ENCODE measurements around the gene DDX6. TPM values are rescaled to one million over a fixed set of nuclear protein-coding genes. Genes with fewer than 3 reads are reported as not detected.

The DDX6 gene
- total RNA-seq, 1 experiment from 2014 or later = 84.3 TPM

DNA sequence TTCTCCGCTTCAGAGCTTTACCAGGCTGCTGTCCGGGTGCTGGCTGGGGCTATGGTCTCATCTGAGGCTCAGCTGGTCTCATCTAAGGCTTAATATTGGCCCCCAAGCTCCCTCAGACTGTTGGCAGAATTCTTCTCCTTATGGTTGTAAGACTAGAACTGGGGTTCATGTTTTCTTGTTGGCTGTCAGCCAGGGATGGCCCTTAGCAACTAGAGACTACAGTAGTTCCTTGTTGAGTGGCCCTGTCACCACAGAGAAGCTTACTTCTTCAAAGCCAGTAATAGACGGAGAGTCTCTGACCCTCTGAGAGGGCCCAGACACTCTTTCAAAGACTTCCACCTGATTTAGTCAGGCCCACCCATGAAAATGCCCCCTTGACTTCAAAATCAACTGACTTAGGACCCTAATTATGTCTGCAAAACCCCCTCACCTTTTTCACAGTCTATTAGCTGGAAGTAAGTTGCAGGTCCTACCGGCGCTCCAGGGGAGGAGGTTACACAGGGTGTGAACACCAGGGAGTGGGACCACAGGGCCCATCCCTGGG lies 87.3 kb downstream of the DDX6 start:
- Mint-ChIP-seq H3K4me3 (ENCODE audit: low read depth, unreplicated experiment) (no peak overlapping the region), H3K9me3 (ENCODE audit: low read depth, unreplicated experiment) (no peaks in the 10 kb centered on the region), H3K36me3 (ENCODE audit: insufficient read depth, unreplicated experiment) (no peaks in the 10 kb centered on the region), H3K27me3 (ENCODE audit: unreplicated experiment) (peaks cover 25% of the 10 kb centered on the region), H3K4me1 (ENCODE audit: low read depth, unreplicated experiment) (no peaks in the 10 kb centered on the region), H3K27ac (ENCODE audit: unreplicated experiment) (no peak overlapping the region)
- no TSS peak for BruUV-seq (replicated peaks)
- no peak for DNase-seq
- intact Hi-C loops (cut with micrococcal nuclease; ENCODE audit: unreplicated experiment) = no loop called here
- TF ChIP-seq, protein P1, sequence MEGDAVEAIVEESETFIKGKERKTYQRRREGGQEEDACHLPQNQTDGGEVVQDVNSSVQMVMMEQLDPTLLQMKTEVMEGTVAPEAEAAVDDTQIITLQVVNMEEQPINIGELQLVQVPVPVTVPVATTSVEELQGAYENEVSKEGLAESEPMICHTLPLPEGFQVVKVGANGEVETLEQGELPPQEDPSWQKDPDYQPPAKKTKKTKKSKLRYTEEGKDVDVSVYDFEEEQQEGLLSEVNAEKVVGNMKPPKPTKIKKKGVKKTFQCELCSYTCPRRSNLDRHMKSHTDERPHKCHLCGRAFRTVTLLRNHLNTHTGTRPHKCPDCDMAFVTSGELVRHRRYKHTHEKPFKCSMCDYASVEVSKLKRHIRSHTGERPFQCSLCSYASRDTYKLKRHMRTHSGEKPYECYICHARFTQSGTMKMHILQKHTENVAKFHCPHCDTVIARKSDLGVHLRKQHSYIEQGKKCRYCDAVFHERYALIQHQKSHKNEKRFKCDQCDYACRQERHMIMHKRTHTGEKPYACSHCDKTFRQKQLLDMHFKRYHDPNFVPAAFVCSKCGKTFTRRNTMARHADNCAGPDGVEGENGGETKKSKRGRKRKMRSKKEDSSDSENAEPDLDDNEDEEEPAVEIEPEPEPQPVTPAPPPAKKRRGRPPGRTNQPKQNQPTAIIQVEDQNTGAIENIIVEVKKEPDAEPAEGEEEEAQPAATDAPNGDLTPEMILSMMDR (IDR thresholded peaks at IDR 0.05; ENCODE audit: unreplicated experiment) = no peak
- CTCF ChIA-PET = no interaction called here

DNA sequence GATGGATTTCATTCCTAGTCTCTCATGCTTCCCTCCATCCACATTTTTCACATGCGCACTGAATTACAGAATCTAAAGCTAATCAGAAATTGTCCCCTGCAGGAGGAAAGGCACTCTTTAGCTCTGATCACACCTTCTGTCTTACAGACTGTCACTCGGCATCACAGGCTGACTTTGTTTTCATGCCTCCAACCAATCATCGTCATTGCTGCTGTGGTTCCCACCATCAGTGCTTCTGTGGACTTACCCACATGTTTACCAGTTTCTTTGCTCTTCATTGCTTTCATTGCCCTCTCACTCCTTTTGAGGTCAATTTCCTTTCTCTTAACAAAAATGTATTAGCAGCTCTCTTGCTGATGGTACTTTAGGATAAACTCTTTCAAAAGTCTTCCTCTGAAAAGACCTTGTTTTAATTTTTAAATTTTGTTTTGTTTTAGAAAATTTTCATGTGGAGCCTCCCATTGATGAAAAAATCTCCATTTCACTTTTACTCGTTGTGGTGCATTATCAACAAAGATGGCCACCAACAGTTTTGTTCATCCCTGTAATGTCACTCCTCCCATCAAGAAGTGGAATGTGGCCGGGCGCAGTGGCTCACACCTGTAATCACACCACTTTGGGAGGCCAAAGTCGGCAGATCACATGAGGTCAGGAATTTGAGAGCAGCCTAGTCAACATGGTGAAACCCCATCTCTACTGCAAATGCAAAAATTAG lies 91.3 kb downstream of the DDX6 start:
- no peaks in the 10 kb centered on the region for H3K4me1 Mint-ChIP-seq (ENCODE audit: low read depth, unreplicated experiment)
- no peak for DNase-seq
- H3K4me3 Mint-ChIP-seq (ENCODE audit: low read depth, unreplicated experiment) = no peak overlapping the region
- CTCF ChIA-PET = interaction anchor here (0.7 to 0.9 kb wide), 2 partner anchors 10 to 60 kb away, joined by 4 to 5 read pairs; no protein-coding TSS in a partner anchor
- TF ChIP-seq, protein P1 (IDR thresholded peaks at IDR 0.05; ENCODE audit: unreplicated experiment) = no peak
- intact Hi-C loops (cut with micrococcal nuclease; ENCODE audit: unreplicated experiment) = no loop called here
- no peak overlapping the region for H3K27ac Mint-ChIP-seq (ENCODE audit: unreplicated experiment)
- H3K36me3 Mint-ChIP-seq (ENCODE audit: insufficient read depth, unreplicated experiment) = no peaks in the 10 kb centered on the region
- BruUV-seq (replicated peaks) = no TSS peak
- H3K27me3 Mint-ChIP-seq (ENCODE audit: unreplicated experiment) = no peaks in the 10 kb centered on the region
- no peaks in the 10 kb centered on the region for H3K9me3 Mint-ChIP-seq (ENCODE audit: low read depth, unreplicated experiment)

Other genes starting within 250 kb of the DDX6 start
- gene IFT46, start 225.2 kb downstream of the DDX6 start, total RNA-seq (2022) = 8.3 and 9.1 TPM in 2 replicates
- 77.8 and 83.8 TPM in 2 replicates for gene ARCN1, start 218.8 kb downstream of the DDX6 start, total RNA-seq (2022)
- gene PHLDB1, start 183.5 kb downstream of the DDX6 start, total RNA-seq (2022) = 30.3 and 37.1 TPM in 2 replicates
- 0.21 and 0.49 TPM in 2 replicates for gene TREH, start 111.5 kb downstream of the DDX6 start, total RNA-seq (2022)
- gene CXCR5, start 92.7 kb upstream of the DDX6 start, total RNA-seq (2022) = not detected in 2 replicates
- 57.9 and 68.4 TPM in 2 replicates for gene BCL9L, start 134.8 kb upstream of the DDX6 start, total RNA-seq (2022)
- 3.5 and 5.2 TPM in 2 replicates for gene UPK2, start 165.1 kb upstream of the DDX6 start, total RNA-seq (2022)
- not detected in 2 replicates for gene FOXR1, start 180.6 kb upstream of the DDX6 start, total RNA-seq (2022)
- gene CENATAC, start 207.0 kb upstream of the DDX6 start, total RNA-seq (2022) = 43.0 and 46.9 TPM in 2 replicates
- gene RPS25, start 227.2 kb upstream of the DDX6 start, total RNA-seq (2022) = 471 and 510 TPM in 2 replicates
- gene TRAPPC4, start 227.6 kb upstream of the DDX6 start, total RNA-seq (2022) = 42.0 and 43.9 TPM in 2 replicates
- gene SLC37A4, start 239.7 kb upstream of the DDX6 start, total RNA-seq (2022) = 21.2 and 24.6 TPM in 2 replicates

Data from Calu3 (cell line).